Brain microvascular endothelial cell (primary cell): ENCODE measurements around the gene CACNA2D4.

Experiments
- DNase-seq: peaks from one replicate; pipeline ENCODE4 v3.0.0-alpha.2; 2020
- H3K27ac ChIP-seq: fragments of 250-450 bp; sonication (Bioruptor Pico); 2 replicates; pipeline ENCODE4 v1.5.1; 2020; ENCODE audit warnings: mild to moderate bottlenecking, moderate library complexity
- H3K27me3 ChIP-seq: fragments of 250-450 bp; sonication (Bioruptor Pico); replicated peaks from 2 replicates; pipeline ENCODE4 v1.5.1; 2020; ENCODE audit warnings: mild to moderate bottlenecking
- H3K36me3 ChIP-seq: fragments of 250-450 bp; sonication (Bioruptor Pico); replicated peaks from 2 replicates; pipeline ENCODE4 v1.5.1; 2020; ENCODE audit warnings: mild to moderate bottlenecking
- H3K4me3 ChIP-seq: 2 replicates; pipeline ENCODE4 v1.5.1; 2011; ENCODE audit warnings: low read depth, mild to moderate bottlenecking, control low read depth, low read length, moderate library complexity
- in situ Hi-C: cut with HindIII; loops from 2 replicates; pipeline ENCODE4 v1.10.0; 2017; ENCODE audit warnings: low sequenced_read_pairs, low pct_ligation_motif_present
- TF ChIP-seq, protein P1 (sequence below): IDR thresholded peaks from 2 replicates; pipeline ENCODE4 v1.5.1; 2011; ENCODE audit warnings: low read depth, mild to moderate bottlenecking, moderate library complexity, low read length, control low read depth, inconsistent platforms; ENCODE audit errors: missing control alignments

CACNA2D4 gene

DNA sequence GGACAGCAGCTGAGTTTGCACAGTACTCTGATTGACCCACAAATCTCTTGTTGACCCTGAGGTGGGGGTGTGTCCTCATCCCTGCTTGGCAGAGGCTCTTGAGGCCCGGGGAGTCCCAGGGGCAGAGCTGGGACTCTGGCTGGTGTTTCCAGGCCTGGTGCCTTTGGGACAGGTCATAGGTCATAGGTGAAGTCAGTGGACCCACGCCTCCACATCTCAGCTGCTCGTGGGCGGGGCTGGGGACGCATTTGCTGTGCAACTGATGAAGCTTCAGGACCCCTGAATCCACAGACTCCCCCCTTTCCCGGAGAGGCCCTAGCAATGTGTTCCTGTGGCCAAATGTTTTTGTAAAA, 408 bp upstream of the CACNA2D4 start:
- no peaks in the 10 kb centered on the region for H3K36me3 ChIP-seq
- in situ Hi-C loops = no loop called here
- no peak overlapping the region for H3K27ac ChIP-seq
- no peak for DNase-seq
- no peaks in the 10 kb centered on the region for H3K27me3 ChIP-seq
- H3K4me3 ChIP-seq = no peak overlapping the region
- TF ChIP-seq, protein P1, sequence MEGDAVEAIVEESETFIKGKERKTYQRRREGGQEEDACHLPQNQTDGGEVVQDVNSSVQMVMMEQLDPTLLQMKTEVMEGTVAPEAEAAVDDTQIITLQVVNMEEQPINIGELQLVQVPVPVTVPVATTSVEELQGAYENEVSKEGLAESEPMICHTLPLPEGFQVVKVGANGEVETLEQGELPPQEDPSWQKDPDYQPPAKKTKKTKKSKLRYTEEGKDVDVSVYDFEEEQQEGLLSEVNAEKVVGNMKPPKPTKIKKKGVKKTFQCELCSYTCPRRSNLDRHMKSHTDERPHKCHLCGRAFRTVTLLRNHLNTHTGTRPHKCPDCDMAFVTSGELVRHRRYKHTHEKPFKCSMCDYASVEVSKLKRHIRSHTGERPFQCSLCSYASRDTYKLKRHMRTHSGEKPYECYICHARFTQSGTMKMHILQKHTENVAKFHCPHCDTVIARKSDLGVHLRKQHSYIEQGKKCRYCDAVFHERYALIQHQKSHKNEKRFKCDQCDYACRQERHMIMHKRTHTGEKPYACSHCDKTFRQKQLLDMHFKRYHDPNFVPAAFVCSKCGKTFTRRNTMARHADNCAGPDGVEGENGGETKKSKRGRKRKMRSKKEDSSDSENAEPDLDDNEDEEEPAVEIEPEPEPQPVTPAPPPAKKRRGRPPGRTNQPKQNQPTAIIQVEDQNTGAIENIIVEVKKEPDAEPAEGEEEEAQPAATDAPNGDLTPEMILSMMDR = no peak

DNA sequence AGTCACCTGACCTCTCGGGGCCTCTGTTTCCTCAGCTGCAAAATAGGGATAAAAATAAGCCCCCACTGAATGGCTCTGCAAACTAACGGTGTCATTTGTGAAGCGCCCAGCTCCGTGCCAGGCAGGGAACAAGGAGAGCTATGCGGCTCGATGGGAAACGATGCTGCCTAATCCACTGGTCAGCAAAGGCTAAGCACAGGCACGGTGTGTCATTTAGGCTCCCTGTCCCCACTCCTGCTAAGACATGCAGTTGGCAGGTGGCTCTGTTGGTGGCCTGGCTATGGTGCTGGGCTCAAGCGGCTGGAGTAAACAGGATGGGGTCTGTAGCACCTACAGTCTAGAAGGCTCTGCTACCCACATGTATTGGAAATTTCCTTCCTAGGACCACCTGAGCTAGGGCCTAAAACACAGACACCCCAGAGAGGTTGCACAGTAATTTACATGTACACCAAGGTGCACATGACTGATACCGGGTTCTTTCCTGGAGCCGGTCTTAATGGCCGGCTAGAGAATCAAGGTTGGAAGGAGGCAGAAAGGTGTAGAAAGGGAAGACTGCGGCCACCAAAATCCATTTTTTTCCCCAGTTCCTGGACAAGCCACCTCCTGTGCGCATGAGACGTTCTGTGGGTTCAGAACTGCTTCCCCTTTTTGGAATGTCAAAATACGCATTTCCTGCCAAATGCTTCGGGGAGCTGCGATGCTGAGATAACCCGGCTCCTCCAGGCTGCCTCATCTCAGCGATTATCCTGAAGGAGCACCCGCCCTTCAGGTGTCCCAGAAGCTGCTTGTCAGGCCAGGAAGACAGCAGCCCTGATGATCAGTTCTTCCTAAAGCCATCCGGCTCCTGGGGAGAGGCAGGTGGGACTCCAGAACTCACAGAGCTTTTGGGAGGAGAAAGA, 1.0 kb downstream of the CACNA2D4 start:
- no peak overlapping the region for H3K4me3 ChIP-seq
- no peak for DNase-seq
- no peaks in the 10 kb centered on the region for H3K27me3 ChIP-seq
- in situ Hi-C loops = no loop called here
- TF ChIP-seq, protein P1 = no peak
- no peak overlapping the region for H3K27ac ChIP-seq
- no peaks in the 10 kb centered on the region for H3K36me3 ChIP-seq

GRCh38 chr12:1916371-1917171, 1.9 kb downstream of the CACNA2D4 start:
- TF ChIP-seq, protein P1 = no peak
- in situ Hi-C loops = no loop called here
- DNase-seq = no peak
- no peaks in the 10 kb centered on the region for H3K36me3 ChIP-seq
- no peaks in the 10 kb centered on the region for H3K27me3 ChIP-seq
- H3K27ac ChIP-seq = no peak overlapping the region
- no peak overlapping the region for H3K4me3 ChIP-seq

DNA sequence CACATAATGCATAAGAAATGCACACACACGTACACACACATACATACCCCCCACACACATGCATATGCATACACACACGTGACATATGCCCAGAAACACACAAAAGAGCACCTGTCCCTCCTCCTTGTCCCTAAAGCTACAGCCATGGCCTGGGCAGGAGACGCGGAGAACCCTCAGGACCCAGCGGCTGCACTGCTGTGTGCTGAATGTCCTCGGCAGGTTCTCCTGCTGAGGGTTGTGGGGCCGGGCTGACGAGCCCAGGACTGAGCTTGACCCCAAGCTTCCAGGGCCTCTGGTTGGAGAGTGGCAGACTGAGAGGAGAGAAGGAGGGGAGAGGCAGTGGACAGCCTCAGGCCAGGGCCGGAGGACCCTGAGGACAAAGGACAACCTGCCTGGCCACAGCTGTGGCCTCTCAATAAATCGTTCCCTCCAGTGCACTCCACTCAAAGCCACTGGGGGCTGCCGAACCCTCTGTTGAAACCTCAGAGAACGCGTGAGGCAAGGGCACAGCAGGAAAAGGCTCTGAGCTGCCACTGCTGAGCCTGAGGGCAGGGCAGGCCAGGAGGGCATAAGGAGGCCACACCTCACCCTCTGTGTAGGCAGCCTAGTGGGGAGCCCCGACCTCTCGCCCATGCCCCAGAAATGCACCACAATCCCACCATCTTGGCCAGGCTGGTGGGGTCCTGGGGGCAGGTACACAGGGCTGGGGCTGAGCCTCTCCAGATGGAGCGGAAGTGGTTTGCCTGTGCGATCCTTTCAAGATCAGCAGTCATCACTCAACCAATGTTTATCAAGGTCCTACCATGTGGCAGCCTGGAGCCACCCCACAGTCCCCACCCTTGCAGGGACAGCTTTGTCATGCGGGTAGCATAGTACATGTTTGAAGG, 3.1 kb downstream of the CACNA2D4 start:
- TF ChIP-seq, protein P1 = no peak
- no peak overlapping the region for H3K27ac ChIP-seq
- H3K27me3 ChIP-seq = no peaks in the 10 kb centered on the region
- no peaks in the 10 kb centered on the region for H3K36me3 ChIP-seq
- no peak for DNase-seq
- in situ Hi-C loops = no loop called here
- H3K4me3 ChIP-seq = no peak overlapping the region

DNA sequence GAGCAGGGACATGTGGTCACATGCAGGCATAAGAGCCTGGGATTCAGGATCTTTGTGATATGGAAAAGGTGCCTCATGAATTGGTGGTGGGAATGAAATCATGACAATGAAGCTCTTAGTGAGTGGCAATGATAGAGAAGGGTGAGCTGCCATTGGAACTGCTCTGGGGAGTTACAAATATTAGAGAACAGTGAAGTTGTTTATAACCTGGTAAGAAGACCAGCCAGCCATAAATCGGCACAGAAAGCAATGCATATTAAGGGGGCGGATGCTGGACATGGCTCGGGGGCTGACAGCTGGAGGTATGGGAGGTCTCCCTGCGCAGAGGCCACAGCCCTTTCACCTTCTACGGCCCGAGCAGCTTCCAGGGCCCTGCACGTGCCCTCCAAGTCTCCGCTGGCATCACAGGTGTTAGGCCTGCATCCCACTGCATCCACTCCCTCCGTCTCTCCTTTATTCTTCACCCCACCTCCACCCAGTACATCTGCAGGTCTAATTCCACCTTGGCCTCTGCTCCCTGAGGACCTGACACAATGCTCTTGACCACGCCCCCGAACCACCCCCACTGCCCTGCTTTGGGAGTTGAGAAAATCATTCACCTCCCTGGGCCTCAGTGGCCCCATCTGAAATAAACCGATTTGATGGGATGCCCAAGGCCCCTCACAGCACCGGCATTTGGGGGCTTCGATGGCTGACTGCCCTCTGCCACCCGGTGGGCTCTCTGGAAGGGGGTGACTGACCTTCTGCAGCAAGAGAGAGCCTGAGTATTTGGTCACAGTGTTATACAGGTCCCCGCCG, 4.1 kb downstream of the CACNA2D4 start:
- H3K27ac ChIP-seq = no peak overlapping the region
- H3K36me3 ChIP-seq = no peaks in the 10 kb centered on the region
- no peak for DNase-seq
- no peaks in the 10 kb centered on the region for H3K27me3 ChIP-seq
- in situ Hi-C loops = no loop called here
- TF ChIP-seq, protein P1 = no peak
- no peak overlapping the region for H3K4me3 ChIP-seq
